Endodermal cell (in vitro differentiated cells): ENCODE results near the gene C19orf53. TPM values are rescaled to one million over a fixed set of nuclear protein-coding genes. Genes with fewer than 3 reads are reported as not detected.
A peak's percentile ranks its signal among the peaks of the same experiment; 100 is the strongest.

Experiments used
- DNase-seq: peaks from one replicate; pipeline ENCODE4 v3.0.0-alpha.2; 2017
- H3K27ac ChIP-seq: 2 replicates; pipeline ENCODE4 v1.5.1; 2013; ENCODE audit warnings: mild to moderate bottlenecking, low read depth, low read length, moderate library complexity
- H3K27me3 ChIP-seq: 2 replicates; pipeline ENCODE4 v1.6.1; 2013; ENCODE audit warnings: mild to moderate bottlenecking, low read length, moderate library complexity; ENCODE audit not compliant: insufficient read depth, control insufficient read depth, poor library complexity, severe bottlenecking
- H3K36me3 ChIP-seq: 2 replicates; pipeline ENCODE4 v1.7.0; 2013; ENCODE audit warnings: mild to moderate bottlenecking, low read length, moderate library complexity; ENCODE audit not compliant: control insufficient read depth, insufficient read depth
- H3K4me1 ChIP-seq: one replicate; pipeline ENCODE4 v1.7.0; 2013; ENCODE audit warnings: low read length; ENCODE audit not compliant: control insufficient read depth, insufficient read depth
- H3K4me3 ChIP-seq: 2 replicates; pipeline ENCODE4 v1.5.1; 2013; ENCODE audit warnings: mild to moderate bottlenecking, low read length, moderate library complexity
- H3K9ac ChIP-seq: 2 replicates; pipeline ENCODE4 v1.6.1; 2013; ENCODE audit warnings: mild to moderate bottlenecking, low read length, moderate library complexity; ENCODE audit not compliant: poor library complexity, severe bottlenecking; ENCODE audit errors: extremely low read depth
- H3K9me3 ChIP-seq: 2 replicates; pipeline ENCODE4 v1.6.1; 2013; ENCODE audit warnings: mild to moderate bottlenecking, low read length, moderate library complexity; ENCODE audit not compliant: control insufficient read depth
- H3K27ac Mint-ChIP-seq: 2 replicates; pipeline ENCODE4 v1.8.0; 2020; ENCODE audit warnings: mixed read lengths
- H3K27me3 Mint-ChIP-seq: 2 replicates; pipeline ENCODE4 v1.8.0; 2021; ENCODE audit warnings: mild to moderate bottlenecking, mixed read lengths; ENCODE audit not compliant: insufficient read depth
- H3K36me3 Mint-ChIP-seq: 2 replicates; pipeline ENCODE4 v1.8.0; 2020; ENCODE audit warnings: low read depth, mixed read lengths
- H3K4me1 Mint-ChIP-seq: 2 replicates; pipeline ENCODE4 v1.8.0; 2020; ENCODE audit warnings: mixed read lengths
- H3K4me3 Mint-ChIP-seq: 2 replicates; pipeline ENCODE4 v1.8.0; 2020; ENCODE audit warnings: mild to moderate bottlenecking, moderate library complexity, mixed read lengths
- H3K9me3 Mint-ChIP-seq: 2 replicates; pipeline ENCODE4 v1.8.0; 2020; ENCODE audit warnings: mild to moderate bottlenecking, mixed read lengths
- CTCF ChIP-seq: fragments of 200-600 bp; sonication (generic); conservative IDR thresholded peaks from 2 replicates; pipeline ENCODE4 v1.5.0; 2021; ENCODE audit warnings: antibody characterized with exemption, mild to moderate bottlenecking
- WGBS, 2 experiments: methylation state at CpG; one replicate each; pipeline versions ENCODE4 v1.1.5 to v1.1.7; 2013; ENCODE audit warnings: missing lambda C conversion rate in 2 of 2, mixed read lengths in 1 of 2; ENCODE audit not compliant: insufficient coverage in 1 of 2, insufficient read length in 1 of 2; 5-methylcytosine and 5-hydroxymethylcytosine counted together
- total RNA-seq, 2 donors: library from RNA; stranded (reverse); fragmentation: NEBNext Ultra II Directional in 1 of 2; extraction: Animal tissue kit (Norgen Biotek cat#: 25700) in 1 of 2; gene quantifications; 2 replicates in 1 of 2; 3 replicates in 1 of 2; pipeline ENCODE4 v1.2.1, GENCODE V29; 2021

The C19orf53 gene
- total RNA-seq, 2 donors from 2014 or later = 106 to 114 TPM

GRCh38 chr19:13803038-13803437, 28.8 kb downstream of the C19orf53 start:
- Mint-ChIP-seq H3K27ac (no peak overlapping the region), H3K36me3 (peaks cover 42% of the 10 kb centered on the region), H3K4me3 (no peak overlapping the region), H3K9me3 (no peaks in the 10 kb centered on the region), H3K4me1 (no peaks in the 10 kb centered on the region), H3K27me3 (no peaks in the 10 kb centered on the region)
- Histone ChIP-seq H3K4me1 (no peaks in the 10 kb centered on the region), H3K9me3 (no peaks in the 10 kb centered on the region), H3K27me3 (no peaks in the 10 kb centered on the region), H3K9ac (no peak overlapping the region), H3K36me3 (peaks cover 28% of the 10 kb centered on the region), H3K27ac (no peak overlapping the region), H3K4me3 (no peak overlapping the region)
- no peak for TF ChIP-seq CTCF
- no peak for DNase-seq
- 92 to 95% methylated on average over 5 to 9 of the region's 9 CpGs for WGBS, 2 experiments

GRCh38 chr19:13804830-13805683, 30.8 kb downstream of the C19orf53 start:
- 84 to 88% methylated on average over 28 to 35 of the region's 35 CpGs for WGBS, 2 experiments
- no peaks in the 10 kb centered on the region for H3K9me3 Mint-ChIP-seq
- peak; percentile 78 for TF ChIP-seq CTCF
- no peak overlapping the region for H3K4me3 Mint-ChIP-seq
- no peak overlapping the region for H3K27ac ChIP-seq
- H3K27me3 Mint-ChIP-seq = no peaks in the 10 kb centered on the region
- H3K4me1 ChIP-seq = no peaks in the 10 kb centered on the region
- DNase-seq = peak; percentile 91
- peaks cover 40% of the 10 kb centered on the region for H3K36me3 ChIP-seq
- H3K9me3 ChIP-seq = no peaks in the 10 kb centered on the region
- H3K4me3 ChIP-seq = no peak overlapping the region
- H3K27ac Mint-ChIP-seq = no peak overlapping the region
- peaks cover 41% of the 10 kb centered on the region for H3K36me3 Mint-ChIP-seq
- H3K27me3 ChIP-seq = no peaks in the 10 kb centered on the region
- no peak overlapping the region for H3K9ac ChIP-seq
- no peaks in the 10 kb centered on the region for H3K4me1 Mint-ChIP-seq

- Histone ChIP-seq H3K9me3 (no peaks in the 10 kb centered on the region), H3K4me3 (no peak overlapping the region), H3K36me3 (peaks cover 31% of the 10 kb centered on the region), H3K27me3 (no peaks in the 10 kb centered on the region), H3K9ac (no peak overlapping the region), H3K4me1 (no peaks in the 10 kb centered on the region), H3K27ac (no peak overlapping the region)
- no peak overlapping the region for H3K4me3 Mint-ChIP-seq
- H3K27me3 Mint-ChIP-seq = no peaks in the 10 kb centered on the region
- peaks cover 40% of the 10 kb centered on the region for H3K36me3 Mint-ChIP-seq
- no peaks in the 10 kb centered on the region for H3K9me3 Mint-ChIP-seq
- no peak overlapping the region for H3K27ac Mint-ChIP-seq
- no peaks in the 10 kb centered on the region for H3K4me1 Mint-ChIP-seq
- TF ChIP-seq CTCF = no peak
- DNase-seq = no peak
- WGBS, 2 experiments = 91 to 100% methylated on average over 3 of the region's 3 CpGs
Observed at GRCh38 chr19:13806728-13807127, 32.5 kb downstream of the C19orf53 start.
